ENCODE data around the gene FBXO46.

GRCh38 chr19:45705710-45706415 is 24.8 kb downstream of the FBXO46 start:
- no peak for TF ChIP-seq CTCF (IDR thresholded peaks at IDR 0.05; ENCODE audit: low read depth, low read length, missing input control)
- TF ChIP-seq, protein P1, sequence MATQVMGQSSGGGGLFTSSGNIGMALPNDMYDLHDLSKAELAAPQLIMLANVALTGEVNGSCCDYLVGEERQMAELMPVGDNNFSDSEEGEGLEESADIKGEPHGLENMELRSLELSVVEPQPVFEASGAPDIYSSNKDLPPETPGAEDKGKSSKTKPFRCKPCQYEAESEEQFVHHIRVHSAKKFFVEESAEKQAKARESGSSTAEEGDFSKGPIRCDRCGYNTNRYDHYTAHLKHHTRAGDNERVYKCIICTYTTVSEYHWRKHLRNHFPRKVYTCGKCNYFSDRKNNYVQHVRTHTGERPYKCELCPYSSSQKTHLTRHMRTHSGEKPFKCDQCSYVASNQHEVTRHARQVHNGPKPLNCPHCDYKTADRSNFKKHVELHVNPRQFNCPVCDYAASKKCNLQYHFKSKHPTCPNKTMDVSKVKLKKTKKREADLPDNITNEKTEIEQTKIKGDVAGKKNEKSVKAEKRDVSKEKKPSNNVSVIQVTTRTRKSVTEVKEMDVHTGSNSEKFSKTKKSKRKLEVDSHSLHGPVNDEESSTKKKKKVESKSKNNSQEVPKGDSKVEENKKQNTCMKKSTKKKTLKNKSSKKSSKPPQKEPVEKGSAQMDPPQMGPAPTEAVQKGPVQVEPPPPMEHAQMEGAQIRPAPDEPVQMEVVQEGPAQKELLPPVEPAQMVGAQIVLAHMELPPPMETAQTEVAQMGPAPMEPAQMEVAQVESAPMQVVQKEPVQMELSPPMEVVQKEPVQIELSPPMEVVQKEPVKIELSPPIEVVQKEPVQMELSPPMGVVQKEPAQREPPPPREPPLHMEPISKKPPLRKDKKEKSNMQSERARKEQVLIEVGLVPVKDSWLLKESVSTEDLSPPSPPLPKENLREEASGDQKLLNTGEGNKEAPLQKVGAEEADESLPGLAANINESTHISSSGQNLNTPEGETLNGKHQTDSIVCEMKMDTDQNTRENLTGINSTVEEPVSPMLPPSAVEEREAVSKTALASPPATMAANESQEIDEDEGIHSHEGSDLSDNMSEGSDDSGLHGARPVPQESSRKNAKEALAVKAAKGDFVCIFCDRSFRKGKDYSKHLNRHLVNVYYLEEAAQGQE (IDR thresholded peaks at IDR 0.05), result no peak
- no peak for TF ChIP-seq YY1 (IDR thresholded peaks at IDR 0.05)
- no peak for TF ChIP-seq ZBTB33 (IDR thresholded peaks at IDR 0.05)
- no peak for TF ChIP-seq TAF1 (conservative IDR thresholded peaks at IDR 0.05)
- TF ChIP-seq ATF3 (IDR thresholded peaks at IDR 0.05), result no peak
- no peak for TF ChIP-seq JUND (IDR thresholded peaks at IDR 0.05)
- no peak for TF ChIP-seq SP1 (IDR thresholded peaks at IDR 0.05)
- TF ChIP-seq GABPA (IDR thresholded peaks at IDR 0.05 in 1 of 2, conservative IDR thresholded peaks at IDR 0.05 in 1 of 2), result no peak
- no peak for TF ChIP-seq RAD21 (IDR thresholded peaks at IDR 0.05)
- TF ChIP-seq, protein P2, sequence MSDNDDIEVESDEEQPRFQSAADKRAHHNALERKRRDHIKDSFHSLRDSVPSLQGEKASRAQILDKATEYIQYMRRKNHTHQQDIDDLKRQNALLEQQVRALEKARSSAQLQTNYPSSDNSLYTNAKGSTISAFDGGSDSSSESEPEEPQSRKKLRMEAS (IDR thresholded peaks at IDR 0.05), result no peak
- TF ChIP-seq FOXA1 (IDR thresholded peaks at IDR 0.05), result no peak

Measured in liver (tissue), 3 donors.